Kidney (tissue), 14 donors: ENCODE results near the gene HERPUD2. TPM values are rescaled to one million over a fixed set of nuclear protein-coding genes. Genes with fewer than 3 reads are reported as not detected.

Experiments used
- DNase-seq, 5 donors: peaks; one replicate each; pipeline ENCODE4 v3.0.0-alpha.2; 2013 to 2020
- FAIRE-seq: peaks from 2 replicates; lab custom pipeline; 2012; peaks lifted over from hg19 to GRCh38; lab: Jason Lieb, UNC
- H3K27ac ChIP-seq, 2 donors: one replicate each; pipeline ENCODE4 v1.7.0; 2013; ENCODE audit warnings: low read depth in 2 of 2, low read length in 2 of 2, inconsistent platforms in 1 of 2
- H3K27me3 ChIP-seq: one replicate; pipeline ENCODE4 v1.7.1; 2013; ENCODE audit warnings: low read length, inconsistent platforms; ENCODE audit not compliant: control insufficient read depth, insufficient read depth
- H3K36me3 ChIP-seq, 3 donors: one replicate each; pipeline versions ENCODE4 v1.7.0 to v1.7.1; 2013; ENCODE audit warnings: low read length in 3 of 3, control low read depth in 1 of 3, inconsistent platforms in 1 of 3; ENCODE audit not compliant: insufficient read depth in 3 of 3, control insufficient read depth in 2 of 3
- H3K4me1 ChIP-seq, 3 donors: one replicate each; pipeline versions ENCODE4 v1.7.0 to v1.7.1; 2013; ENCODE audit warnings: low read length in 3 of 3, inconsistent platforms in 1 of 3, low read depth in 1 of 3; ENCODE audit not compliant: control insufficient read depth in 2 of 3, insufficient read depth in 2 of 3
- H3K4me3 ChIP-seq, 3 donors: one replicate each; pipeline versions ENCODE4 v1.7.0 to v1.8.1; 2013; ENCODE audit warnings: low read length in 3 of 3, control low read depth in 1 of 3, inconsistent platforms in 1 of 3
- H3K9ac ChIP-seq, 3 donors: one replicate each; pipeline versions ENCODE4 v1.7.0 to v1.7.1; 2013; ENCODE audit warnings: low read length in 3 of 3, control low read depth in 1 of 3, inconsistent platforms in 1 of 3
- H3K9me3 ChIP-seq, 3 donors: one replicate each; pipeline versions ENCODE4 v1.7.0 to v1.7.1; 2013; ENCODE audit warnings: low read length in 3 of 3, control low read depth in 1 of 3, inconsistent platforms in 1 of 3; ENCODE audit not compliant: control insufficient read depth in 2 of 3, insufficient read depth in 1 of 3
- intact Hi-C: fragments of 100-400 bp; cut with DNase I; formaldehyde crosslinking; loops from one replicate; pipeline ENCODE4 v1.11.1; 2022
- polyA plus RNA-seq: library from polyadenylated mRNA; stranded (reverse); fragments of 350-450 nt; fragmentation: Illumina TruSeq; extraction: RNeasy Lipid Tissue Mini Kit (QIAGEN cat#74804); gene quantifications from one replicate; pipeline ENCODE4 v1.2.3, GENCODE V29; 2014; ENCODE audit warnings: low read depth, low replicate concordance; ENCODE audit not compliant: insufficient read depth
- total RNA-seq: library from RNA; stranded (reverse); fragmentation: NEBNext Ultra II Directional; extraction: Animal tissue kit (Norgen Biotek cat#: 25700); gene quantifications from one replicate; pipeline ENCODE4 v1.2.1, GENCODE V29; 2021
- TF ChIP-seq, protein P1 (sequence below): IDR thresholded peaks from 3 replicates; pipeline ENCODE4 v1.5.1; 2012; ENCODE audit warnings: mild to moderate bottlenecking, moderate library complexity, borderline replicate concordance; ENCODE audit not compliant: insufficient read depth; ENCODE audit errors: extremely low read depth
- donor health status: control.
- donor health status: control.
- donor health status: control.
- donor health status: control.
- donor health status: control.
- donor health status: DM: yes; HTN: yes; CAD: no.
- donor health status: Normal renal cell carcinoma (clear cell type).

Gene HERPUD2
- total and polyA plus RNA-seq, 2 donors from 2014 or later: 10.0 to 28.9 TPM

DNA sequence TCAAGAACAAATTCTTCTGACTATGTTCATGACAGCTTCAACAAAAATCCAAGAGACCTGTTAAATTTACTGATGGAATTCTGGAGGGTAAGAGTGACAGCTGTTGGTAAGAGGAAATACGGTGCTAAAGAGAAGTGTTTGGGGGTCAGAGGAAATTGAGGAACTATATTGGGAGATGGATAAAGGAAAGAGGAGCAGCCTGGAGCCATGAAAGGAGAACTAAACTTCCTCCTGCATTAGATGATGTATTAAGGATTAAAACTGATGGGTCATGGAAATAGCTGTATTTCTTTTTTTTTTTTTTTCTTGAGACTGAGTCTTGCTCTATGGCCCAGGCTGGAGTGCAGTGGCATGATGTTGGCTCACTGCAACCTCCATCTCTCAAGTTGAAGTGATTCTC, 95.3 kb downstream of the HERPUD2 start:
- TF ChIP-seq, protein P1, sequence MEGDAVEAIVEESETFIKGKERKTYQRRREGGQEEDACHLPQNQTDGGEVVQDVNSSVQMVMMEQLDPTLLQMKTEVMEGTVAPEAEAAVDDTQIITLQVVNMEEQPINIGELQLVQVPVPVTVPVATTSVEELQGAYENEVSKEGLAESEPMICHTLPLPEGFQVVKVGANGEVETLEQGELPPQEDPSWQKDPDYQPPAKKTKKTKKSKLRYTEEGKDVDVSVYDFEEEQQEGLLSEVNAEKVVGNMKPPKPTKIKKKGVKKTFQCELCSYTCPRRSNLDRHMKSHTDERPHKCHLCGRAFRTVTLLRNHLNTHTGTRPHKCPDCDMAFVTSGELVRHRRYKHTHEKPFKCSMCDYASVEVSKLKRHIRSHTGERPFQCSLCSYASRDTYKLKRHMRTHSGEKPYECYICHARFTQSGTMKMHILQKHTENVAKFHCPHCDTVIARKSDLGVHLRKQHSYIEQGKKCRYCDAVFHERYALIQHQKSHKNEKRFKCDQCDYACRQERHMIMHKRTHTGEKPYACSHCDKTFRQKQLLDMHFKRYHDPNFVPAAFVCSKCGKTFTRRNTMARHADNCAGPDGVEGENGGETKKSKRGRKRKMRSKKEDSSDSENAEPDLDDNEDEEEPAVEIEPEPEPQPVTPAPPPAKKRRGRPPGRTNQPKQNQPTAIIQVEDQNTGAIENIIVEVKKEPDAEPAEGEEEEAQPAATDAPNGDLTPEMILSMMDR: no peak
- no peaks in the 10 kb centered on the region for H3K27me3 ChIP-seq
- H3K27ac ChIP-seq: no peak overlapping the region
- no peak overlapping the region for H3K4me3 ChIP-seq
- DNase-seq: no peak
- no peak overlapping the region for H3K9ac ChIP-seq
- no peak for FAIRE-seq
- no peaks in the 10 kb centered on the region for H3K4me1 ChIP-seq
- intact Hi-C loops: no loop called here
- no peaks in the 10 kb centered on the region for H3K9me3 ChIP-seq
- H3K36me3 ChIP-seq: no peaks in the 10 kb centered on the region

DNA sequence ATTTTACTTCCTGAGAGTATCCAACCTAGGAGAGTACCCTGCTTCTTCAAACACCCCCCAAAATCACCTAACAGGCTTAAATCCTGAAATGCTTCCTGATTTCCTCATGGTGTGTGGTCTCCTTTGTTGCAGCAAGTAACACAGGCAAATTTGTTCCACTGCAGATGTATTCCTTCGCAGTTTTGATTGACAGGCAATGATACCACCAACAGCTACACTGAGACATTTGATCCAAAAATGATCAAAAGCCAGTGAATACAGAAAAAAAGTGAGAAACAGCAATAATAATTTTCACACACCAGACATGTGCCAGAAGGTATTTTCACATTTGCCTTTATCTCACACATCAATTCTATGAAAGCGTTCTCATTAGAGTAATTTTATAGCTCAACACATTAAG, 95.9 kb downstream of the HERPUD2 start:
- Histone ChIP-seq H3K4me3 (no peak overlapping the region), H3K27me3 (no peaks in the 10 kb centered on the region), H3K27ac (no peak overlapping the region), H3K4me1 (no peaks in the 10 kb centered on the region), H3K36me3 (no peaks in the 10 kb centered on the region), H3K9me3 (no peaks in the 10 kb centered on the region), H3K9ac (no peak overlapping the region)
- no peak for FAIRE-seq
- intact Hi-C loops: no loop called here
- TF ChIP-seq, protein P1: no peak
- DNase-seq: no peak

DNA sequence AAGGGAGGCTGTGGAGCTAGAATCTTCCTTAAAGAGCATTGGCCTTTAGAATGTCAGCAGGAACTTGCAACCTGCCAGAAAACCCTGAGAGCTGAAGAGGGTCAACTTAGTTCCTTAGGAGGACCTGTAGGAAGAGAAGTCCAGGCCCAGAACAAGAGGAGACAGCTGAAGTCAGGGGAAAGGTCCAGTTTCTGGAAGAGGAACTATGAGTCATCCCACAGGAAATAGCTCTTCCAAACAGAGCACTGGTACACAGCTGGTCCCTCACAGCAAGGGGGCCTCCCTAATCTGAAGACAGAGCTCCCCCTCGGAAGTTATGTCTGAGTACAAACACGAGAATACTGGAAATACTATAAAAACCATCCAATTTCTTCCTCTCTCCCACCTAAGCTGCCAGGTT, 98.9 kb downstream of the HERPUD2 start:
- no peaks in the 10 kb centered on the region for H3K36me3 ChIP-seq
- H3K27me3 ChIP-seq: no peaks in the 10 kb centered on the region
- H3K9me3 ChIP-seq: no peaks in the 10 kb centered on the region
- DNase-seq: peak in 1 of 5 donors; percentile 6
- no peak overlapping the region for H3K9ac ChIP-seq
- no peak overlapping the region for H3K27ac ChIP-seq
- no peaks in the 10 kb centered on the region for H3K4me1 ChIP-seq
- H3K4me3 ChIP-seq: no peak overlapping the region
- TF ChIP-seq, protein P1: no peak
- FAIRE-seq: no peak
- intact Hi-C loops: no loop called here

DNA sequence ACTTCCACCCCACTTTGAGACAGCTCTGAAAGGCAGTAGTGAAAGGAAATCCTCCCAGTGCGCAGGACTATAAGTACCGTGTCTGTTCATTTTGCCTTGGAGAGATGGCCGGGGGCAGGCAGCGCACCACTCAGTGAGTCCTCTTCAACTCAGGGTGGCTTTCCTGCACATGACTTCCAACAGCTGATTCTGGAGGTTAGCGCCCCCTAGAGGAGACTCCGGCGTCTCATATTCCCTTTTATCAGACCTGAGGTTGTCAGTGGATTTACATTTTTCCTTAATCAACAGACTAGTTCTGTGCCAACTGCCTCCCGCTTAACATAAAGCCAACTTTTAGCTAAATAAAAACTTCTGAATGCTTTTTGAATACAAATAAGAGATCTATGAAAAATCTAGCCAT, 101.0 kb downstream of the HERPUD2 start:
- intact Hi-C loops: no loop called here
- Histone ChIP-seq H3K27me3 (no peaks in the 10 kb centered on the region), H3K9me3 (no peaks in the 10 kb centered on the region), H3K9ac (no peak overlapping the region), H3K4me1 (no peaks in the 10 kb centered on the region), H3K27ac (no peak overlapping the region), H3K36me3 (no peaks in the 10 kb centered on the region), H3K4me3 (no peak overlapping the region)
- FAIRE-seq: no peak
- TF ChIP-seq, protein P1: no peak
- DNase-seq: no peak
